Activated CD4-positive, alpha-beta T cell treated with anti-CD3 and anti-CD28 coated beads, Interleukin-2, amount 10 ng/mL, durations not matched to agents 7 days and 5 days (primary cell): ENCODE data around the gene WNT3. TPM values are rescaled to one million over a fixed set of nuclear protein-coding genes. Genes with fewer than 3 reads are reported as not detected.

ENCODE experiments used
- CTCF ChIA-PET: fragments of 350-600 bp; sonication (Branson Sonifier 250); formaldehyde crosslinking; loops from one replicate; lab custom pipeline; 2021; ENCODE audit warnings: antibody characterized with exemption; lab: Charles Lee
- POLR2A ChIA-PET: fragments of 350-600 bp; sonication (Branson Sonifier 250); formaldehyde crosslinking; loops from one replicate; lab custom pipeline; 2021; ENCODE audit warnings: antibody characterized with exemption; lab: Charles Lee
- DNase-seq: peaks from one replicate; pipeline ENCODE4 v3.0.0-alpha.2; 2020
- H3K27ac Mint-ChIP-seq: one replicate; pipeline ENCODE4 v1.8.0; 2021; ENCODE audit warnings: mild to moderate bottlenecking, moderate library complexity, mixed read lengths
- H3K27me3 Mint-ChIP-seq: one replicate; pipeline ENCODE4 v1.8.0; 2021; ENCODE audit warnings: mixed read lengths
- H3K36me3 Mint-ChIP-seq: one replicate; pipeline ENCODE4 v1.8.0; 2021; ENCODE audit warnings: low read depth, mixed read lengths
- H3K4me1 Mint-ChIP-seq: one replicate; pipeline ENCODE4 v1.8.0; 2021; ENCODE audit warnings: mixed read lengths
- H3K4me3 Mint-ChIP-seq: one replicate; pipeline ENCODE4 v1.8.0; 2021; ENCODE audit warnings: mild to moderate bottlenecking, moderate library complexity, mixed read lengths
- H3K9me3 Mint-ChIP-seq: one replicate; pipeline ENCODE4 v1.8.0; 2021; ENCODE audit warnings: mixed read lengths
- total RNA-seq, 2 experiments: library from RNA; stranded (reverse); gene quantifications; one replicate each; pipeline ENCODE4 v1.2.3, GENCODE V29; 2021

The WNT3 gene
- total RNA-seq, 2 experiments from 2014 or later = not detected

DNA sequence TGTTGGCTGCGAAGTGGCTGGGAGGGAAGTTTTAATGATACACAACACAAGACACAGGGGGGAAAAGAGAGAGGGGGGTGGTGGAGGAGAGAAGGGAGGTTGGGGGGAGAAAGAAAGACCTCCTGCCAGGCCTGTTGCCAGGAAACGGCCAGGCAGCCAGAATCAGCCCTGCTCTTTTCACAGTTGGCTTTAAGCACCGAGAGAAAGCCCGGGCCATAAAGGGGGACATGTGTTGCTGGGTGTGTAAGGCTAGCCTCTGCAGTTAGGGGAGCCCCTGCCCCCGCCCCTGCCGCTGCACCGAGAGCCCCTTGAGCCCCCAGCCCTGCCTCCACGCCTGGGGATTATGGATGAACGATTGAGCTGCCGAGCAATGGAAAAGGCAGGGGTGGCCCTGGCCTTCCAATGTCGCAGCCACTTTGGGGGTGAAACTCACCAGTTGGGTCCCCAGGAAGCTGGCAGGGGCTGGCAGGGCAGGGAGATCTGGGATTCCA is 13.9 kb upstream of the WNT3 start:
- DNase-seq = no peak
- H3K36me3 Mint-ChIP-seq = no peaks in the 10 kb centered on the region
- H3K4me1 Mint-ChIP-seq = peaks cover 2% of the 10 kb centered on the region
- H3K4me3 Mint-ChIP-seq = no peak overlapping the region
- H3K9me3 Mint-ChIP-seq = no peaks in the 10 kb centered on the region
- POLR2A ChIA-PET = no interaction called here
- CTCF ChIA-PET = no interaction called here
- H3K27me3 Mint-ChIP-seq = peaks cover 9% of the 10 kb centered on the region
- no peak overlapping the region for H3K27ac Mint-ChIP-seq

DNA sequence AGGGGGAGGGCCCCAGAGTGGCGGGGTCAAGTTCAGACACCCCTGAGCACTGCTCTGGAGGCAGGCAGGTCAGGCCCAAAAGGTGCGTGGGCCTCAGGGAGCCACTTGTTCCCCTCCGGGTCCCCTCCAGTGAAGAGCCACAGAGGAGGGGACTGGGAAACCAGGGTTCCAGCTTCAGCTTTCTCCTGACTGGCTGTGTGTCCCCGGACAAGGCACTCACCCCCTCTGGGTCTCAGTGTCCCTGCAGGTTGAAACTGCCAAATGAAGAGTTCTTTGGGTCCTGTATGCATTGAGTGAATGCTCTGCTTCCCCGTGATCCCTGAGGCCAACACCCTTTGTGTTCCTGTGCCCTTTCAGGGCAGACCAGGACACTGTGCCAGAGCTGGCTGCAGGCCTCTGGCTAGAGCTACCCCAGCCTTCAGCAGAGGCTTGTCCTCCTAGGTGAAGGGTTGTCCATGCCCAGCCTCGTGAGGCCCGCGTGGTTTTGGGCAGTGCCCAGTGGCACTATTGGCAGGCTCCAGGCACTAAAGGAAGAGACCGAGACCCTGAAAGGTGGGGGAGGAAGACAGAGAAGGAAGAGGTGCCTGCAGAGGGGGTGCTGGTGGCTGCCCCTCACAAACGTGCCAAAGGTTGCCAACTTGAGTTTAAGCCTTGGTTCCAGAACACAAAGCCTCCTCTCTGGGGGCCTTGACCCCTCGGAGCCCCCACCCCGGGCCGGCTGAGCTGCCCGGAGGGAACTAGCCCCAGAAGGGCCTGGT is 13.3 kb upstream of the WNT3 start:
- DNase-seq = no peak
- Mint-ChIP-seq H3K4me1 (peaks cover 2% of the 10 kb centered on the region), H3K27ac (no peak overlapping the region), H3K4me3 (no peak overlapping the region), H3K9me3 (no peaks in the 10 kb centered on the region), H3K27me3 (peaks cover 12% of the 10 kb centered on the region), H3K36me3 (no peaks in the 10 kb centered on the region)
- POLR2A ChIA-PET = no interaction called here
- CTCF ChIA-PET = no interaction called here

DNA sequence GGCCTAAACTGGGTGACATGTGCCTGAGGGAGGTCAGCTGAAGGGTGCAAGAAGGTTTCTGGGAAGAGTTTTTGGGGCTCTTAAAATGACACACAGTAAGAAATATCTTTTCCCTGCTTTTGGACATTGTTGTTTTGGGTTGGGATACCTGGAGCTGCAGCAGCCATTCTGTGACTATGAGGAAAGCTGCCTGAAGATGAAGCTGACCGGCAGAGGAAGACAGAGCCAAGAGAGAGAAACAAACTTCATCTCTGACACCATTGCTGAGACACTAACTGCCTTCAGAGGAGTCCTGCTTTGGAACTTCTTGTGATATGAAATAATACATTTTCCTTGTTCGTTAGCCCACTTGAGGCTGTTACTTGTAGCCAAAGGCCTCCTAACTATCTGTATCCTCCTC is 8.8 kb upstream of the WNT3 start:
- H3K27me3 Mint-ChIP-seq = peaks cover 18% of the 10 kb centered on the region
- ChIA-PET CTCF (interaction anchor here (2.2 kb wide), 1 partner anchor 8 kb away, joined by 10 read pairs; no protein-coding TSS in a partner anchor), POLR2A (no interaction called here)
- no peak for DNase-seq
- no peaks in the 10 kb centered on the region for H3K9me3 Mint-ChIP-seq
- no peaks in the 10 kb centered on the region for H3K4me1 Mint-ChIP-seq
- no peak overlapping the region for H3K27ac Mint-ChIP-seq
- no peaks in the 10 kb centered on the region for H3K36me3 Mint-ChIP-seq
- H3K4me3 Mint-ChIP-seq = no peak overlapping the region

DNA sequence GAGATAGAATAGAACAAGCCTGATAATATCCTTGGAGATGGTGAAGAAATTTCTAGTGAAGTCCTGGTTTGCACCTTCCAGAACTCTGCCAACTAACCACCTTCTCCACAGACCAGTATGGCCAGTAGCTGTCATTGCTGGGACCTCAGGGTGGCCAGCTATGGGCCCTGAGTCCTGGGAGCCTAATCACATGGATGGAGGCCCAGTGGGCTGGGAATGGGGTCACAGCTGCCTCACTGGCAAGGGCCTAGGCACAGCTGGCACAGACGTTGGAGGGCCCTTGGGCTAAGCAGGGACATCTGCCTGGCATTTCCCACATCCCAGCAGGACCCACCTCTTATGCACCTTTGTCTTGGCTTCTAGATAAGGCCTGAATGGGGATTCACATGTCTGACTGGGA is 7.6 kb upstream of the WNT3 start:
- POLR2A ChIA-PET = no interaction called here
- H3K27ac Mint-ChIP-seq = no peak overlapping the region
- peaks cover 30% of the 10 kb centered on the region for H3K27me3 Mint-ChIP-seq
- CTCF ChIA-PET = interaction anchor here (2.2 kb wide), 1 partner anchor 9 kb away, joined by 10 read pairs; no protein-coding TSS in a partner anchor
- no peak overlapping the region for H3K4me3 Mint-ChIP-seq
- no peaks in the 10 kb centered on the region for H3K36me3 Mint-ChIP-seq
- no peaks in the 10 kb centered on the region for H3K9me3 Mint-ChIP-seq
- no peak for DNase-seq
- peaks cover 2% of the 10 kb centered on the region for H3K4me1 Mint-ChIP-seq

DNA sequence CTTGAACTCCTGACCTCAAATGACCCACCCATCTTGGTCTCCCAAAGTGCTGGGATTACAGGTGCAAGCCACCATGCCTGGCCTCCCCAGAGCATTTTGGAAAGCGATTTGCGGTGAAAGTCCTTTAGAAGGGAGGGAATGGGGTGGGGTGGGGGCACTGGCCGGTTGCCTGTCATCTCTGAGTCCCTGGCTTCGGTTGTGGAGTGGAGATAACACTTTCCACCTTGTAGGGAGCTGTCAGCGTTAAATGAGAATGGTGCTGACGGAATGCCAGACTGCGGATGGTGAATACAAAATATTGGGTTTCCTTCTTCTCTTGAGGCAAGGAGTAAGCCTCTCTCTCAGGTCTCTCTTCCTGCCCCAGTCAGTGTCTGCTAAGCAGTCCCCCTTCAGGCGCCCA is 5.2 kb upstream of the WNT3 start:
- no peak for DNase-seq
- Mint-ChIP-seq H3K27me3 (peaks cover 47% of the 10 kb centered on the region), H3K27ac (no peak overlapping the region), H3K9me3 (no peaks in the 10 kb centered on the region), H3K4me3 (no peak overlapping the region), H3K4me1 (peaks cover 8% of the 10 kb centered on the region), H3K36me3 (no peaks in the 10 kb centered on the region)
- ChIA-PET POLR2A (no interaction called here), CTCF (interaction anchor here (0.6 kb wide), 1 partner anchor 59 kb away, joined by 3 read pairs; no protein-coding TSS in a partner anchor)

DNA sequence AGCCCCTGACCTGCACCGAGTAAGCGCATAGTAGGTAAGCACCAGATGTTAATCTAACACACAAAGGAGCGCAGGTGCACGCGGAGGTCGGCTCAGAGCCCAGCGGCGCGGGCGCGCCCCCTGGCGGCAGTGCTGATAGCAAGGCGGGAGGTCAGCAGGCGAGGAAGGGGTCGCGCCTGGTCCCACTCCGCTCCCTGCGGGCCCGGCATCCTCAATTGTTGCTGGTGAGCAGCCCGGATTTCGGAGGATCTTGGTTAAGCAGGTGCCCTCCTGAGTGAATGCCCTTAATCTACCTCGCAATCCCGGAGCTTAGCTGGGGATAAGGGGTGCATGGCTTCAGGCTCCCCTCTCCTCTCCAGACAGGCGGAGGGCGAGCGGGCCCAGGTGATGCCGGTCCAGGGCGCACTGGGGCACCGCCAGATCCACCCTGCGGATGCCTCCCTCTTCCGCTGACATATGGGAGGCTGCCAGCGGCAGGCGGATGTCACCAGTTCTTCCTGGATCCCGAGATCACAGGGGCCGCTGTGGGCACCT is 4.0 kb upstream of the WNT3 start:
- H3K9me3 Mint-ChIP-seq = no peaks in the 10 kb centered on the region
- no peaks in the 10 kb centered on the region for H3K36me3 Mint-ChIP-seq
- H3K4me3 Mint-ChIP-seq = no peak overlapping the region
- POLR2A ChIA-PET = no interaction called here
- CTCF ChIA-PET = no interaction called here
- DNase-seq = peak; percentile 44
- peaks cover 16% of the 10 kb centered on the region for H3K4me1 Mint-ChIP-seq
- peaks cover 53% of the 10 kb centered on the region for H3K27me3 Mint-ChIP-seq
- H3K27ac Mint-ChIP-seq = no peak overlapping the region

DNA sequence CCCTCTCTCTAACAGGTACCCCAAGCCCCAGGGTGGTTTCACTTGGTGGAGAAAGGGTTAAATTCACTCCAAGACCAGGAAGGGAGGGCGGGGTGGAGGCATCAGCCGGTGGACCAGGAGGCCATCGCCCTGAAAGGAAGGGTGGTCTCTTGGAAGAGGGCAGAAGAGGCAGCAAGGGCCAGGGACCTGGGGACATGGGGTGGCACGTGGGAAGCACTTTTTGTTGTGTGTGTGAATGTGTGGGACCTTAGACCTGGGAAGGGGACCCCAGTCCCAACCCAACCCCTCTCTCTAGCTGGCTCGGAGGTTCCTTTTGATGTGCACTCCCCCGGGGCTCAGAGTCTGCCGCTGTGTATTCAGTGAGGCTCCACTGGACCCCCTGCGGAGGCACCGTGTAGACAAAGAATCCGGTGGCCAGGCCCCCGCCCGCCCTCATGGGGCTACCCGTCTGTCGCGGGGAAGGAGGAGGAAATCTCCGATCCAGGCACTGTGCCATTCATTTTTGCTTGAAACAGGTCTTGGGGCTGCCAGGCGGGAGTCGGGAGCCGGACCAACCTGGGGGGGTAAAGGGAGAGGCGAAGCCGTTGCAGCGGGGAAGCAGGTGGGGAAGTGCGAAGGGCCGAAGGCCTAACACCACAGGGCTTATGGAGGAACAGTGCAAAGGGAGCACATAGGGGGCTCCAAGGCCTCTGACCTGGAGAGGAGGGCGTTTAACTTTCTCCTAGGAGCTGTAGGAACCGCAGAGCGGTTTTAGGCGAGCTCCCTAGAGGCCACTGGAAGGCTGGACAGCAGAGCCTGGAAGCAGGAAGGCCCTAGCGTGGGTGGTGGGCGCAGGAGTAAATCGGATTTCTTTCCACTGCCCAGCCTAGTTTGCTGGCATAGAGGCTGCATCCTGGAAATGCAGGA is 3.2 kb upstream of the WNT3 start:
- DNase-seq = no peak
- peaks cover 56% of the 10 kb centered on the region for H3K27me3 Mint-ChIP-seq
- H3K36me3 Mint-ChIP-seq = no peaks in the 10 kb centered on the region
- POLR2A ChIA-PET = no interaction called here
- CTCF ChIA-PET = interaction anchor here (0.6 kb wide), 1 partner anchor 563 kb away, joined by 4 read pairs; no protein-coding TSS in a partner anchor
- peaks cover 16% of the 10 kb centered on the region for H3K4me1 Mint-ChIP-seq
- H3K9me3 Mint-ChIP-seq = no peaks in the 10 kb centered on the region
- peak overlapping the region; percentile 25 for H3K27ac Mint-ChIP-seq
- no peak overlapping the region for H3K4me3 Mint-ChIP-seq

DNA sequence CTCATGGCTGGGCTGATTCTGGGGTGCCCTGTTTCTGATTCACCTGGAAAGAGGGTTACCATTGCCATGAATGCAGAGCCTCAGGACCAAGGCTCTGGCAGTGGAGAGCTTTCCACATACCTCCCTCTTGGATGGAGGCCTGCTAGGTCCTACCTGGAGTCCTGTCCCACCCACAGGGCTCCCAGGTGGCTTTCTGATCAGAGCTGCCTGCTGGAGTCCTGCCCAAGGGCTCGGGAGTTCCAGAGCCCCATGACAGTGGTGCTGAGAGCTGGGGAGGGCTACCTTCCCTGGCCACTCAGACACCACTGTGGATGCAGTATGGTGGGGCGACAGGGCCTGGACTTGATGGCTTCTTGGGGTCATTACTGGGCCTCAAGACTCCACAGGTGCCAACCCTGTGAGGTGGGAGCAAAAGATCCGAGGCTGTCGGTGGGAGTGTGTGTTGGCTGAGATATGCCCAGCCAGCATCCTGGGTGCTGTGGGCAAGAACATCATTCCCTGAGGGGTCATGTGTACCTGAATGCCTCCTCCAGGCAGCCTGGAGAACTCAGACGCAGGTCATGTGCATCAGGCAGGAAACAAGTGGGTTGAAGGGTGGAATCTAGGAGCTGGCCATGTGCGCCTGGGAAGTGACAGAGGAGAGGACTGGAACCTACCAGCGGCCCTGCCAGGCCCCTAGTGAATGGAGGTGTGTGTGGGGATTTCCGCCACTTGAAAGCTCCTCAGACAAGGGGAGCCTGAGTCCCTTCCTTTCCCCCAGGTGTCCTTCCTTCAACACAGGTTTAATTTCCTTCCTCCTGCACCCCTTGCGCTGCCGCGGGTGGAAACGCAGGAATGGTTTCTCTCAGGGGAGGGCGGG is 2.3 kb upstream of the WNT3 start:
- Mint-ChIP-seq H3K9me3 (no peaks in the 10 kb centered on the region), H3K4me3 (no peak overlapping the region), H3K36me3 (no peaks in the 10 kb centered on the region), H3K27ac (no peak overlapping the region), H3K4me1 (peaks cover 16% of the 10 kb centered on the region), H3K27me3 (peaks cover 65% of the 10 kb centered on the region)
- POLR2A ChIA-PET = no interaction called here
- DNase-seq = no peak
- CTCF ChIA-PET = interaction anchor here (0.6 kb wide), 1 partner anchor 562 kb away, joined by 4 read pairs; no protein-coding TSS in a partner anchor

DNA sequence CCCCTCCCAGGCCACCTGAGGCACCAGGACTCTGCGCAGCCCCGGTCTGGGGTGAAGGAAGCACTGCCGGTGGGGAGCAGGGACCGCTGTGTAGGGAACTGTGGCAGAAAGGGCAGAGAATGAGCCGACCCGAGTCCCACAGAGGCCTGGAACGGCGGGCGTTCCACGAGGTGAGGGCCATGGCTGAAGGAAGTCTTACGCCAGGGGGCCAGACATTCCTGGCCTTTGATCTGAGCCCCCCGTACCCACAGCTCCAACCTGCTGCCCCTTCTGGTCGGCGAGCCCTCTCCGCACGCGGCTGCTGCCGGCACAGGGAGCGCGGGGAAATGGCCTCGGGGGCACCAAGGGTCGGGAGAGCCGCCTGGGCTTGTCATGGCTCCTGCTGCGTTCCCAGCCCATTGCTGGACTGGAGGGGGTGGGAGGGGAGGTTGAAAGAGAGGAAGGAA is 1.4 kb upstream of the WNT3 start:
- no peaks in the 10 kb centered on the region for H3K9me3 Mint-ChIP-seq
- POLR2A ChIA-PET = no interaction called here
- no peak overlapping the region for H3K27ac Mint-ChIP-seq
- H3K4me1 Mint-ChIP-seq = peaks cover 16% of the 10 kb centered on the region
- H3K27me3 Mint-ChIP-seq = peaks cover 71% of the 10 kb centered on the region
- DNase-seq = no peak
- H3K36me3 Mint-ChIP-seq = no peaks in the 10 kb centered on the region
- no peak overlapping the region for H3K4me3 Mint-ChIP-seq
- CTCF ChIA-PET = no interaction called here

DNA sequence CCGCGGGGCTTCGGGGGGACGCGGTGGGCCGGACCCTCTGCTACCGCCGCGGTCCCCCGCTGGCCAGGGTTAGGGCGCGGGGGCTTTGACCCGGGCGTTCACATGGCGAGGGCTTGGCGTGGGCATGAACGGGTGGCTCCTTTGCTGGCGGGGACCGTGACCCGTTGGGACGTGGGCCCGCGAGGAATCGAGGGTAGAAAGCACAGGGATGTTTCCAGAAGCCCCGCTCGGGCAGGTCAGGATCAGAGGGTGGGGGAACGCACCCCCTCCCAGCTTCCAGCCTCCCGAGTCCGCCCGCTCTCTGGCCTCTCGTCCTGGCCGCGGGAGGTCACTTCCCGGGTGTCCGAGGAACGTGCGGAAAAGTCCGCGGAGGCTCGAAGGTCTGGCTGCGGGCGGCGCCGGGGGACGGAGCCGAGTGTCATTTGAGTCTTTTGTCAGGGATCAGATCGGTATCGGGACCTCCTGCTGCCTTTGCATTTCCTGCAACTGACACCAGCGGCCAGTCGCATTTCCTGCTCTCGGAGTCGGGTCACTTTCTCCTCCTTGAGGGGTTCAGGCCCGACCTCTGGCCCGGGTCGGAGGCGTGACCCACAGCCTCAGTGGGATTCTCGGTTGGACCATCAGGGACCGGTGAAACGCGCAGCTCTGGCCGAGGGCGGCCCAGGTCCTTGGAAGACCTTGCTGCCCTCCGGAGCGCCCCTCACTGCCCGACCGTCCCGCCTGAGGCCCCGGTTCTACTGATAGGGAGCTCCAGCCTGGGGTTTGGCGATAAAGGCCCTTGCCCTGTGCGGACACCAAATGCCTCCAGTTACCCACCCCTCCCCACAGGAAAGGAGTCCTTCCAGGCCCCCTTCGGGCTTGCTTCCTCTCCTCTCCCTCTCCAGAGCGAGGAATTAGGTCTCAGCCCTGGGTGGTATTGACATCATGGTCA is 702 bp upstream of the WNT3 start:
- Mint-ChIP-seq H3K36me3 (no peaks in the 10 kb centered on the region), H3K4me3 (peak overlapping the region; percentile 25), H3K27me3 (peaks cover 73% of the 10 kb centered on the region), H3K27ac (no peak overlapping the region), H3K4me1 (peaks cover 16% of the 10 kb centered on the region), H3K9me3 (no peaks in the 10 kb centered on the region)
- DNase-seq = no peak
- POLR2A ChIA-PET = no interaction called here
- CTCF ChIA-PET = no interaction called here

DNA sequence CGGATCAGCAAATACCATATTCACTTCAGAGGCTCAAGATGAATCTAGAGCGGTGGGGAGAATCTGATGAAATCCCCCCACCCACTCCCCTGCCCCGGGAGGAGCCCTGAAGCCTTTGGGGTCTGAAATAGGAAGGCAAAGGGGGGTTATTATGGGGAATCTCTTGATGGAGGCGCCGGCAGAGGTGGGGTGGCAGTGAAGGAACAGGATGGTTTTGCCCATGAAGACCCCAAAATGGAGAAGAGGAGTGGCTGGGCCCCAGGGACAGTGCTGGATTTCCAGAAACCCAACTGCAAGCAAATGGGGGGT is 637 bp downstream of the WNT3 start:
- peak overlapping the region; percentile 26 for H3K4me3 Mint-ChIP-seq
- CTCF ChIA-PET = no interaction called here

More for the DNA sequence above, 637 bp downstream of the WNT3 start:
- H3K36me3 Mint-ChIP-seq = no peaks in the 10 kb centered on the region
- POLR2A ChIA-PET = no interaction called here
- H3K27ac Mint-ChIP-seq = no peak overlapping the region
- no peak for DNase-seq
- no peaks in the 10 kb centered on the region for H3K9me3 Mint-ChIP-seq
- H3K27me3 Mint-ChIP-seq = peaks cover 82% of the 10 kb centered on the region
- H3K4me1 Mint-ChIP-seq = peaks cover 16% of the 10 kb centered on the region
